OCI-LY7 (cell line): ENCODE data around the gene SGTB. TPM values are rescaled to one million over a fixed set of nuclear protein-coding genes. Genes with fewer than 3 reads are reported as not detected.

Source experiments
- BruUV-seq: library from RNA; stranded (reverse); fragments of 400-500 nt; replicated peaks from 2 replicates; lab custom pipeline; 2021; lab: Mats Ljungman, UMichigan
- CTCF ChIA-PET: fragments of 300-600 bp; sonication (Branson Sonifier 250); formaldehyde crosslinking; loops from one replicate; lab custom pipeline; 2022; ENCODE audit warnings: antibody characterized with exemption; ENCODE audit not compliant: unreplicated experiment; lab: Charles Lee
- POLR2A ChIA-PET: fragments of 300-600 bp; sonication (Branson Sonifier 250); formaldehyde crosslinking; loops from one replicate; lab custom pipeline; 2022; ENCODE audit warnings: antibody characterized with exemption; lab: Charles Lee
- DNase-seq: peaks from one replicate; pipeline ENCODE4 v3.0.0-alpha.2; 2015; ENCODE audit warnings: low spot score
- H2AFZ ChIP-seq: fragments of 200-600 bp; sonication (generic), shearing (Covaris generic); 2 replicates; pipeline ENCODE4 v1.6.1; 2014; ENCODE audit warnings: mild to moderate bottlenecking, antibody characterized with exemption, low read length, moderate library complexity
- H3K27ac ChIP-seq: fragments of 200-600 bp; sonication (generic); 2 replicates; pipeline ENCODE4 v1.5.1; 2014; ENCODE audit warnings: mixed run types, low read depth, mild to moderate bottlenecking, moderate library complexity, low read length, inconsistent platforms; ENCODE audit not compliant: poor library complexity, severe bottlenecking
- H3K36me3 ChIP-seq: fragments of 200-600 bp; sonication (generic); 2 replicates; pipeline ENCODE4 v1.6.1; 2014; ENCODE audit warnings: mild to moderate bottlenecking, antibody characterized with exemption, low read length, moderate library complexity, mixed read lengths; ENCODE audit not compliant: insufficient read depth
- H3K4me1 ChIP-seq: fragments of 200-600 bp; sonication (generic); 2 replicates; pipeline ENCODE4 v1.5.1; 2014; ENCODE audit warnings: mild to moderate bottlenecking, low read length; ENCODE audit not compliant: insufficient read depth, poor library complexity, severe bottlenecking
- H3K4me2 ChIP-seq: fragments of 200-600 bp; sonication (generic); 2 replicates; pipeline ENCODE4 v1.6.1; 2014; ENCODE audit warnings: mild to moderate bottlenecking, low read length
- H3K4me3 ChIP-seq: fragments of 200-600 bp; sonication (generic); 2 replicates; pipeline ENCODE4 v1.5.1; 2014; ENCODE audit warnings: mild to moderate bottlenecking, low read depth, low read length; ENCODE audit not compliant: poor library complexity, severe bottlenecking
- H3K79me2 ChIP-seq: fragments of 200-600 bp; sonication (generic); 2 replicates; pipeline ENCODE4 v1.6.1; 2016; ENCODE audit warnings: low read depth, mild to moderate bottlenecking, low read length, moderate library complexity, mixed read lengths; ENCODE audit not compliant: insufficient read depth
- H3K9me2 ChIP-seq: fragments of 200-600 bp; sonication (generic); 2 replicates; pipeline ENCODE4 v1.6.1; 2016; ENCODE audit warnings: mild to moderate bottlenecking, low read length, mixed read lengths; ENCODE audit not compliant: insufficient read depth
- H3K9me3 ChIP-seq: fragments of 200-600 bp; sonication (generic); 2 replicates; pipeline ENCODE4 v1.6.1; 2014; ENCODE audit warnings: mild to moderate bottlenecking, mixed run types, low read length, mixed read lengths
- H4K20me1 ChIP-seq: fragments of 200-600 bp; sonication (generic); 2 replicates; pipeline ENCODE4 v1.6.1; 2014; ENCODE audit warnings: mild to moderate bottlenecking, antibody characterized with exemption, low read length, moderate library complexity, mixed read lengths; ENCODE audit not compliant: insufficient read depth
- EZH2phosphoT487 ChIP-seq: fragments of 200-600 bp; sonication (generic); IDR thresholded peaks from 2 replicates; pipeline ENCODE4 v1.6.1; 2018; ENCODE audit warnings: low read depth, borderline replicate concordance, mild to moderate bottlenecking, mixed run types, antibody characterized with exemption, low read length, moderate library complexity, mixed read lengths
- intact Hi-C: fragments of 100-400 bp; cut with micrococcal nuclease; formaldehyde crosslinking; loops from one replicate; pipeline ENCODE4 v1.10.0; 2022; ENCODE audit not compliant: unreplicated experiment
- total RNA-seq, 2 experiments: library from RNA; depleted of rRNA in 1 of 2; stranded (reverse); fragments of >200 nt in 1 of 2; shearing (Covaris generic) in 1 of 2; gene quantifications; 2 replicates each; pipeline ENCODE4 v1.2.3, GENCODE V29; 2014 to 2022
- TF ChIP-seq, protein P1 (sequence below): fragments of 200-600 bp; sonication (generic); conservative IDR thresholded peaks from 2 replicates; pipeline ENCODE4 v1.5.1; 2014; ENCODE audit warnings: mild to moderate bottlenecking, antibody characterized with exemption, low read length, moderate library complexity, mixed read lengths

SGTB gene
- total RNA-seq, 2 experiments from 2014 or later: 4.3 to 8.7 TPM

DNA sequence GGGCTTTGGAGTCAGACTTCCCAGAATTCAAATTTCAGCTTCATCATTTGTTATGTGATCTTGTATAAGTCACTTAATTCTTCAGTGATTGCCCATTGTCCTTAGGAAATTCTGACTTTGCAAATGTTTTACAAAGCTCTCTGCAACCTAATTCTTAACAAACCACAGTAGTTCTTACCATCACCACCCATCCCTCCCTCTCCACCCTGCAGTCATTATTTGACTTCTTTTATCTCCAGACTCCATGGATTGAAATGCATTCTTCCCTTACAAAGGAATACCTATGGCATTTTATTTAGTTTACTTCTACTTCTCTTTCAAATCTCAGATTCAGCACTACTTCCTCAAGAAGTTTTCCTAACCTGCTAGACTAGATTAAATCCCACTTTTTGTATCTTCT, 74.0 kb downstream of the SGTB start:
- no TSS peak for BruUV-seq
- DNase-seq: no peak
- no peak overlapping the region for H3K4me3 ChIP-seq
- no peak overlapping the region for H3K27ac ChIP-seq
- H3K36me3 ChIP-seq: peaks cover 6% of the 10 kb centered on the region; the same call in 1 of the 2 replicates
- H3K79me2 ChIP-seq: no peaks in the 10 kb centered on the region
- H3K4me1 ChIP-seq: no peaks in the 10 kb centered on the region
- TF ChIP-seq, protein P1, sequence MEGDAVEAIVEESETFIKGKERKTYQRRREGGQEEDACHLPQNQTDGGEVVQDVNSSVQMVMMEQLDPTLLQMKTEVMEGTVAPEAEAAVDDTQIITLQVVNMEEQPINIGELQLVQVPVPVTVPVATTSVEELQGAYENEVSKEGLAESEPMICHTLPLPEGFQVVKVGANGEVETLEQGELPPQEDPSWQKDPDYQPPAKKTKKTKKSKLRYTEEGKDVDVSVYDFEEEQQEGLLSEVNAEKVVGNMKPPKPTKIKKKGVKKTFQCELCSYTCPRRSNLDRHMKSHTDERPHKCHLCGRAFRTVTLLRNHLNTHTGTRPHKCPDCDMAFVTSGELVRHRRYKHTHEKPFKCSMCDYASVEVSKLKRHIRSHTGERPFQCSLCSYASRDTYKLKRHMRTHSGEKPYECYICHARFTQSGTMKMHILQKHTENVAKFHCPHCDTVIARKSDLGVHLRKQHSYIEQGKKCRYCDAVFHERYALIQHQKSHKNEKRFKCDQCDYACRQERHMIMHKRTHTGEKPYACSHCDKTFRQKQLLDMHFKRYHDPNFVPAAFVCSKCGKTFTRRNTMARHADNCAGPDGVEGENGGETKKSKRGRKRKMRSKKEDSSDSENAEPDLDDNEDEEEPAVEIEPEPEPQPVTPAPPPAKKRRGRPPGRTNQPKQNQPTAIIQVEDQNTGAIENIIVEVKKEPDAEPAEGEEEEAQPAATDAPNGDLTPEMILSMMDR: no peak
- no peak for TF ChIP-seq EZH2phosphoT487
- no peak overlapping the region for H3K4me2 ChIP-seq
- intact Hi-C loops: no loop called here
- H3K9me2 ChIP-seq: no peaks in the 10 kb centered on the region
- ChIA-PET POLR2A (interaction anchor here (0.7 to 1.1 kb wide), 2 partner anchors 39 to 146 kb away, joined by 3 to 4 read pairs; no protein-coding TSS in a partner anchor), CTCF (no interaction called here)
- H2AFZ ChIP-seq: no peak overlapping the region
- no peaks in the 10 kb centered on the region for H3K9me3 ChIP-seq
- H4K20me1 ChIP-seq: no peaks in the 10 kb centered on the region

DNA sequence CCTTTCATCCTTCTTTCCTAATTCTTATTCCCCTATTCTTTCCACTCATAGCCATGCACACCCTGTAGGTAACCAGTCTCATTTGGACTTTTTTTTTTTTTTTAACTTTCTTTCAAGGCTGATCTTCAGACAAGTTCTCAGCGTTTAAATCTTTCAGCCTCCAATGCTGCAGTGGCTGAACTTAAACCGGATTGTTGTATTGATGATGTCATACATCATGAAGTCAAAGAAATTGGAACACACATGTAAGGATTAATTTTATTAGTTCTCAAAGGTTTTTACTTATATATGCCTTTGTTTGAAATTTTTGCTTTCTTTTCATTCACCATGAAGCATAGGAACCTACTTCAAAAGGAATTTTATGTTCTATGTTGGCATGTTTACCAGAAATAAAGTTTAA, 75.0 kb downstream of the SGTB start:
- Histone ChIP-seq H3K36me3 (peaks cover 6% of the 10 kb centered on the region; the same call in 1 of the 2 replicates), H3K27ac (no peak overlapping the region), H3K9me2 (no peaks in the 10 kb centered on the region), H3K9me3 (no peaks in the 10 kb centered on the region), H3K4me1 (no peaks in the 10 kb centered on the region), H2AFZ (no peak overlapping the region), H3K4me3 (no peak overlapping the region), H3K4me2 (no peak overlapping the region), H4K20me1 (no peaks in the 10 kb centered on the region), H3K79me2 (no peaks in the 10 kb centered on the region)
- intact Hi-C loops: no loop called here
- TF ChIP-seq, protein P1: no peak
- no peak for TF ChIP-seq EZH2phosphoT487
- DNase-seq: no peak
- ChIA-PET CTCF (no interaction called here), POLR2A (interaction anchor here (1.1 kb wide), 1 partner anchor 38 kb away, joined by 4 read pairs; no protein-coding TSS in a partner anchor)
- no TSS peak for BruUV-seq

DNA sequence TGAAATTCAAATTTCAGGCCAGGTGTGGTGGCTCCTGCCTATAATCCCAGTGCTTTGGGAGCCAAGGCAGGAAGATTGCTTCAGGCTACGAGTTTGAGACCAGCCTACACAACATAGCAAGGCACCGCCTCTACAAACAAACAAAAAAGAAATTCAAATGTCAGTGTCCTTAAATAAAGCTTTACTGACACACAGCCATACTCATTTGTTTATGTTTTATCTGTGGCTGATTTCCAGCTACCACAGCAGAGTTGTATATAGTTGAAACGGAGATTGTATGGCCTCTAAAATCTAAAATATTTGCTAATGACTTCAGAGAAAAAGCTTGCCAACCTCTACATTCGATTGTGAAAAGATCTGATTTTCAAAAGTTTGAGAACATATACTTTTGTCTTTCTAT, 81.7 kb downstream of the SGTB start:
- ChIA-PET CTCF (no interaction called here), POLR2A (interaction anchor here (0.9 to 1.0 kb wide), 2 partner anchors 13 to 33 kb away, joined by 3 read pairs; no protein-coding TSS in a partner anchor)
- Histone ChIP-seq H4K20me1 (no peaks in the 10 kb centered on the region), H3K9me2 (no peaks in the 10 kb centered on the region), H3K4me3 (no peak overlapping the region), H3K4me1 (no peaks in the 10 kb centered on the region), H3K9me3 (no peaks in the 10 kb centered on the region), H3K36me3 (peaks cover 58% of the 10 kb centered on the region), H2AFZ (no peak overlapping the region), H3K79me2 (no peaks in the 10 kb centered on the region), H3K4me2 (no peak overlapping the region), H3K27ac (no peak overlapping the region)
- intact Hi-C loops: no loop called here
- BruUV-seq: no TSS peak
- TF ChIP-seq, protein P1: no peak
- TF ChIP-seq EZH2phosphoT487: no peak
- DNase-seq: no peak
